ENCODE results near the gene RAMP1. TPM values are rescaled to one million over a fixed set of nuclear protein-coding genes. Genes with fewer than 3 reads are reported as not detected.

Gene RAMP1
- total RNA-seq, 5 donors from 2014 or later (not counting 1 experiment from before 2014, with no cell fraction given) = 0.61 to 1.1 (median 0.95) TPM; not detected in 1

GRCh38 chr2:237884681-237885080, 25.3 kb downstream of the RAMP1 start:
- no peaks in the 10 kb centered on the region for H3K4me1 ChIP-seq (ENCODE audit: control insufficient read depth in 1 of 2, extremely low read depth in 1 of 2, insufficient read depth in 2 of 2, low read length in 2 of 2)
- no peak overlapping the region for H3K27ac Mint-ChIP-seq
- H3K9me3 Mint-ChIP-seq = no peaks in the 10 kb centered on the region
- H3K36me3 ChIP-seq (ENCODE audit: control insufficient read depth in 2 of 2, extremely low read depth in 1 of 2, insufficient read depth in 1 of 2, low read length in 1 of 2) = no peaks in the 10 kb centered on the region
- no peak overlapping the region for H3K4me3 Mint-ChIP-seq
- no peaks in the 10 kb centered on the region for H3K4me1 Mint-ChIP-seq
- ChIA-PET CTCF (interaction anchor here in 1 of 2 donors (0.6 kb wide), 1 partner anchor 375 kb away, joined by 6 read pairs; no protein-coding TSS in a partner anchor), POLR2A (no interaction called here)
- 87% methylated on average over 13 of the region's 13 CpGs for WGBS (ENCODE audit: insufficient coverage)
- DNase-seq (no peak), ATAC-seq (replicated peaks in 1 of 4) (no peak)
- no peaks in the 10 kb centered on the region for H3K27me3 ChIP-seq (replicated peaks in 1 of 2; ENCODE audit: control insufficient read depth in 2 of 2, extremely low read depth in 1 of 2, insufficient read depth in 2 of 2, low read length in 1 of 2)
- H3K9me3 ChIP-seq = no peaks in the 10 kb centered on the region
- no peaks in the 10 kb centered on the region for H3K36me3 Mint-ChIP-seq
- H3K27me3 Mint-ChIP-seq = no peaks in the 10 kb centered on the region
- H3K4me3 ChIP-seq (ENCODE audit: control insufficient read depth in 1 of 2, extremely low read depth in 1 of 2, low read length in 1 of 2) = no peak overlapping the region
- H3K27ac ChIP-seq (ENCODE audit: low read length) = no peak overlapping the region

DNA sequence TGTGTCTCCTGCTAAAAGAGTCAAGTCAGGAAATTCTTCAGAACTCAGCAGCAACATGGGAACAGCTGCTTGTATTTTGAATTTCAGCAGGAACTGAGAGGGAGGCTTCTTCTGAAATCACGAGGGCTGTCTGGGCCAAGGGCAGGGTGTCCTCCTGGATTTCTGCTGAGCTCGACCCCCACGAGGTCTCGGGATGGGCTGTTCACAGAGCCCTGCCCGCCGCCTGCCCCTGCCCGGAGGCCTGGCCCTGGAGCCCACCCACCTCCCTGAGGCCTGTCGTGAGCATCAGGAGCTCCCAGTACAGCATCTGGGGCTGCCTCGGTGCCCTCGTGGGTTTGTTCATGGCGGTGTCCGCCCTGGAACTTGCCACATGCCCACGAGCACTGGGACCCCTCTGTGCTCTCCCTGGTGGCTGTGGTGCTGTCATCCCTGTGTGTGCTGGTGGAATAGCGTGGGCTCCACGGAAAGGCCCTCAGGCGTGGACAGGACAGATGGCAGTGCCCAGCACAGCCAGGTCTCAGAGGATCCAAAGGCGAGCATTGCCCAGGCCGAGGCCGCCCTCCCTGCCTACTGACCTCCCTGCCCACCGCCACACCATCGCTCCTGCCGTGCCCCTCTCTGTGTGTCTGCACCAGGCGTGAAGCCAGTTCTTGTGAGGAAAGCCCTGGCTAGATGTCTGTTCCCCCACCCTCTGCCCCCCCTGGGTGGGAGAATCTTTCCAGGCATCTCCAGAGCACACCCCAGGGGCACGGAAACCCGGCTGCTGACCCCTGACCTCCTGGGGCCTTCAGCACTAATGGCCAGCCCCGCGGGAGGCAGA, 25.9 kb downstream of the RAMP1 start:
- ChIA-PET CTCF (interaction anchor here in 1 of 2 donors (0.6 kb wide), 1 partner anchor 375 kb away, joined by 6 read pairs; no protein-coding TSS in a partner anchor), POLR2A (no interaction called here)
- Mint-ChIP-seq H3K4me3 (no peak overlapping the region), H3K27ac (no peak overlapping the region), H3K36me3 (no peaks in the 10 kb centered on the region), H3K9me3 (no peaks in the 10 kb centered on the region), H3K4me1 (no peaks in the 10 kb centered on the region), H3K27me3 (no peaks in the 10 kb centered on the region)
- Histone ChIP-seq H3K4me1 (ENCODE audit: control insufficient read depth in 1 of 2, extremely low read depth in 1 of 2, insufficient read depth in 2 of 2, low read length in 2 of 2) (no peaks in the 10 kb centered on the region), H3K36me3 (ENCODE audit: control insufficient read depth in 2 of 2, extremely low read depth in 1 of 2, insufficient read depth in 1 of 2, low read length in 1 of 2) (no peaks in the 10 kb centered on the region), H3K9me3 (no peaks in the 10 kb centered on the region), H3K4me3 (ENCODE audit: control insufficient read depth in 1 of 2, extremely low read depth in 1 of 2, low read length in 1 of 2) (no peak overlapping the region), H3K27me3 (replicated peaks in 1 of 2; ENCODE audit: control insufficient read depth in 2 of 2, extremely low read depth in 1 of 2, insufficient read depth in 2 of 2, low read length in 1 of 2) (no peaks in the 10 kb centered on the region), H3K27ac (ENCODE audit: low read length) (no peak overlapping the region)
- no peak for DNase-seq
- WGBS (ENCODE audit: insufficient coverage) = 87% methylated on average over 20 of the region's 27 CpGs
- ATAC-seq (replicated peaks in 1 of 4) = no peak

GRCh38 chr2:237885931-237886684, 26.7 kb downstream of the RAMP1 start:
- Histone ChIP-seq H3K4me1 (ENCODE audit: control insufficient read depth in 1 of 2, extremely low read depth in 1 of 2, insufficient read depth in 2 of 2, low read length in 2 of 2) (no peaks in the 10 kb centered on the region), H3K36me3 (ENCODE audit: control insufficient read depth in 2 of 2, extremely low read depth in 1 of 2, insufficient read depth in 1 of 2, low read length in 1 of 2) (no peaks in the 10 kb centered on the region), H3K27ac (ENCODE audit: low read length) (no peak overlapping the region), H3K4me3 (ENCODE audit: control insufficient read depth in 1 of 2, extremely low read depth in 1 of 2, low read length in 1 of 2) (no peak overlapping the region), H3K9me3 (no peaks in the 10 kb centered on the region), H3K27me3 (replicated peaks in 1 of 2; ENCODE audit: control insufficient read depth in 2 of 2, extremely low read depth in 1 of 2, insufficient read depth in 2 of 2, low read length in 1 of 2) (no peaks in the 10 kb centered on the region)
- no peak for DNase-seq
- H3K4me1 Mint-ChIP-seq = peaks cover 0 to 4% (median 2%) of the 10 kb centered on the region in 3 donors
- ChIA-PET CTCF (no interaction called here), POLR2A (no interaction called here)
- no peaks in the 10 kb centered on the region for H3K36me3 Mint-ChIP-seq
- no peak overlapping the region for H3K4me3 Mint-ChIP-seq
- H3K27ac Mint-ChIP-seq = no peak overlapping the region
- H3K27me3 Mint-ChIP-seq = no peaks in the 10 kb centered on the region
- no peaks in the 10 kb centered on the region for H3K9me3 Mint-ChIP-seq
- no peak for ATAC-seq (replicated peaks in 1 of 4)
- whole genome bisulfite sequencing (ENCODE audit: insufficient coverage) = 92% methylated on average over 17 of the region's 26 CpGs

DNA sequence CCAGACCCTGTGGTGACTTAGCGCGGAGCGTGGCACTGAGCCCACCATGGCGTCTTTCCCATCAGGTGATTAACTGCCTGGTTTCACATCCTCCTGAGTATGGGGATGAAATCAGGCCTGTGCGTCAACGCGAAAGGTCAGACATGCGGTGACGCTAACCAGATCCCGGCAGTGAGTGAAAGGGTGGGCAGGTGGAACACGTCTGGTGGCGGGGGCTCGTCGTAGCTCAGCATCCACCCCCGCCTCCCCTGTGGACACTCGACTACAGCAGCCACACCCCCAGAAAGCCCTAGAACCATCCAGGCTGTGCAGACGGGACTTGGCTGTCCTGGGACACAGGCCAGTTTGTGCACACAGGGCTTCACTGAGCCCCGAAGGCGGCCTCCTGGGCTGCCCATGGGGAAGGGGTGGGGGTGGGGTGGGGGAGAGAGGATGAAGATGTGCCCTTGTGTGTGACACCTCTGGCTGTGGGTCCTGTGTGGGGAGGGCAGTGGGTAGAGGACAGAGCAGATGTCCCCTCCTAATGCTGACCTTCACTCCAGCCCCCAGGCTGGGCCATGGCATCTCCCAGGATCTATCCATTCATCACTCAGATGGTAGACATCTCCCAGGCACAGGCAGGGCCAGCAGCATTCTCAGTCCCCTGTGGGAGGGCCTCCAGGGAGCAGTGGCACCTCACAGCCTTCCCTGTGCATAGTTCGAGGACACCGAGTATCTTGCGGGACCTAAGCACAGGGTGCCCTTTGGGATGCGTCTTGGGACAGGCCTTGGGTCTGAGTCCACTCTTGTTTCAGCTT, 27.5 kb downstream of the RAMP1 start:
- Mint-ChIP-seq H3K36me3 (no peaks in the 10 kb centered on the region), H3K4me3 (no peak overlapping the region), H3K4me1 (peaks cover 1 to 4% (median 3%) of the 10 kb centered on the region in 3 donors), H3K27ac (no peak overlapping the region), H3K27me3 (no peaks in the 10 kb centered on the region), H3K9me3 (no peaks in the 10 kb centered on the region)
- DNase-seq (no peak), ATAC-seq (replicated peaks in 1 of 4) (no peak)
- Histone ChIP-seq H3K27me3 (replicated peaks in 1 of 2; ENCODE audit: control insufficient read depth in 2 of 2, extremely low read depth in 1 of 2, insufficient read depth in 2 of 2, low read length in 1 of 2) (no peaks in the 10 kb centered on the region), H3K9me3 (no peaks in the 10 kb centered on the region), H3K27ac (ENCODE audit: low read length) (no peak overlapping the region), H3K4me3 (ENCODE audit: control insufficient read depth in 1 of 2, extremely low read depth in 1 of 2, low read length in 1 of 2) (no peak overlapping the region), H3K4me1 (ENCODE audit: control insufficient read depth in 1 of 2, extremely low read depth in 1 of 2, insufficient read depth in 2 of 2, low read length in 2 of 2) (no peaks in the 10 kb centered on the region), H3K36me3 (ENCODE audit: control insufficient read depth in 2 of 2, extremely low read depth in 1 of 2, insufficient read depth in 1 of 2, low read length in 1 of 2) (no peaks in the 10 kb centered on the region)
- CTCF ChIA-PET = no interaction called here
- POLR2A ChIA-PET = no interaction called here
- WGBS (ENCODE audit: insufficient coverage) = 95% methylated on average over 17 of the region's 23 CpGs

DNA sequence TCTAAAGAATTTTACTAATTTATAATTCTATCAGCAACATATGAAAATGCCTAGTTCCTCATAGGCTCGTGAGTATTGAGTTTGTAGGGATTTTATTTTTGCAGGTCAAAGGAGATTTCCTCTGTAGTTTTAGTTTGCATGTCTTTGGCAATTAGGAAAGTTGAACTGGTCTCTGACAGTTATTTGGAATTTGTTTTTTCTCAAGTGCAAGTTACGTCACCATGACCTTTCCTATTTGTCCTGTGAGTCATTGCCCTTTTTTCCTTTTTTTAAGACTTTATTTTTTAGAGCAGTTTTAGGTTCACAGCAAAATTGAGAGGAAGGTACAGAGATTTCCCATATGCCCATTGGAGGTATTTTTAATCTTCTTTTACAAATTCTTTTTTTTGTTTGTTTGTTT, 29.0 kb downstream of the RAMP1 start:
- ChIA-PET POLR2A (no interaction called here), CTCF (no interaction called here)
- ATAC-seq (replicated peaks in 1 of 4) = no peak
- H3K9me3 ChIP-seq = no peaks in the 10 kb centered on the region
- H3K27me3 ChIP-seq (replicated peaks in 1 of 2; ENCODE audit: control insufficient read depth in 2 of 2, extremely low read depth in 1 of 2, insufficient read depth in 2 of 2, low read length in 1 of 2) = no peaks in the 10 kb centered on the region
- no CpG with 5 or more reads among the region's 2 CpGs for WGBS (ENCODE audit: insufficient coverage)
- Mint-ChIP-seq H3K4me3 (no peak overlapping the region), H3K9me3 (no peaks in the 10 kb centered on the region), H3K4me1 (peaks cover 12 to 16% (median 13%) of the 10 kb centered on the region in 3 donors), H3K27ac (no peak overlapping the region), H3K36me3 (no peaks in the 10 kb centered on the region), H3K27me3 (no peaks in the 10 kb centered on the region)
- no peaks in the 10 kb centered on the region for H3K36me3 ChIP-seq (ENCODE audit: control insufficient read depth in 2 of 2, extremely low read depth in 1 of 2, insufficient read depth in 1 of 2, low read length in 1 of 2)
- H3K4me3 ChIP-seq (ENCODE audit: control insufficient read depth in 1 of 2, extremely low read depth in 1 of 2, low read length in 1 of 2) = no peak overlapping the region
- H3K4me1 ChIP-seq (ENCODE audit: control insufficient read depth in 1 of 2, extremely low read depth in 1 of 2, insufficient read depth in 2 of 2, low read length in 2 of 2) = peaks cover 0 to 4% of the 10 kb centered on the region in 2 experiments
- no peak overlapping the region for H3K27ac ChIP-seq (ENCODE audit: low read length)
- DNase-seq = no peak

GRCh38 chr2:237889016-237889415, 29.6 kb downstream of the RAMP1 start:
- ChIA-PET POLR2A (no interaction called here), CTCF (no interaction called here)
- Mint-ChIP-seq H3K4me1 (peaks cover 14 to 18% (median 15%) of the 10 kb centered on the region in 3 donors), H3K27me3 (no peaks in the 10 kb centered on the region), H3K27ac (no peak overlapping the region), H3K4me3 (no peak overlapping the region), H3K9me3 (no peaks in the 10 kb centered on the region), H3K36me3 (no peaks in the 10 kb centered on the region)
- Histone ChIP-seq H3K27me3 (replicated peaks in 1 of 2; ENCODE audit: control insufficient read depth in 2 of 2, extremely low read depth in 1 of 2, insufficient read depth in 2 of 2, low read length in 1 of 2) (no peaks in the 10 kb centered on the region), H3K4me1 (ENCODE audit: control insufficient read depth in 1 of 2, extremely low read depth in 1 of 2, insufficient read depth in 2 of 2, low read length in 2 of 2) (peaks cover 0 to 4% of the 10 kb centered on the region in 2 experiments), H3K36me3 (ENCODE audit: control insufficient read depth in 2 of 2, extremely low read depth in 1 of 2, insufficient read depth in 1 of 2, low read length in 1 of 2) (no peaks in the 10 kb centered on the region), H3K9me3 (no peaks in the 10 kb centered on the region), H3K27ac (ENCODE audit: low read length) (no peak overlapping the region), H3K4me3 (ENCODE audit: control insufficient read depth in 1 of 2, extremely low read depth in 1 of 2, low read length in 1 of 2) (no peak overlapping the region)
- ATAC-seq (replicated peaks in 1 of 4) (no peak), DNase-seq (no peak)
- no CpG with 5 or more reads among the region's 8 CpGs for WGBS (ENCODE audit: insufficient coverage)
